GM12864 (cell line): Measurements from ENCODE around the gene ORAI2.
"Not testable (repeated sequence)": the region's sequence is repeated elsewhere in the genome, so short reads cannot be mapped to it uniquely, and the experiment has no call there.

Source experiments
- DNase-seq: peaks from one replicate; pipeline ENCODE4 v3.0.0-alpha.2; 2011; ENCODE audit warnings: low read depth
- H3K4me3 ChIP-seq: 2 replicates; pipeline ENCODE4 v1.5.1; 2011; ENCODE audit warnings: mild to moderate bottlenecking, low read depth, low read length, control low read depth
- CTCF ChIP-seq: IDR thresholded peaks from 2 replicates; pipeline ENCODE4 v1.5.1; 2011; ENCODE audit warnings: low read depth, mild to moderate bottlenecking, moderate library complexity, low read length, control low read depth, inconsistent platforms; ENCODE audit errors: missing control alignments

ORAI2 gene

GRCh38 chr7:102407910-102408309 is 25.5 kb upstream of the ORAI2 start:
- no peak for TF ChIP-seq CTCF

GRCh38 chr7:102408530-102408929 is 24.8 kb upstream of the ORAI2 start:
- not testable (repeated sequence) for DNase-seq, H3K4me3 ChIP-seq

More at GRCh38 chr7:102407910-102408309, 25.5 kb upstream of the ORAI2 start:
- H3K4me3 ChIP-seq: no peak overlapping the region
- no peak for DNase-seq

GRCh38 chr7:102409340-102409739 is 24.0 kb upstream of the ORAI2 start:
- no peak for TF ChIP-seq CTCF
- DNase-seq: no peak
- H3K4me3 ChIP-seq: no peak overlapping the region

- TF ChIP-seq CTCF: no peak
- H3K4me3 ChIP-seq: no peak overlapping the region
- no peak for DNase-seq
These were observed 23.3 kb upstream of the ORAI2 start for GRCh38 chr7:102410123-102410522.

GRCh38 chr7:102410918-102411317 is 22.5 kb upstream of the ORAI2 start:
- TF ChIP-seq CTCF: no peak
- DNase-seq: no peak

GRCh38 chr7:102412548-102412947 is 20.8 kb upstream of the ORAI2 start:
- H3K4me3 ChIP-seq: no peak overlapping the region
- no peak for DNase-seq
- peak; percentile 38 for TF ChIP-seq CTCF

More at GRCh38 chr7:102410918-102411317, 22.5 kb upstream of the ORAI2 start:
- H3K4me3 ChIP-seq: no peak overlapping the region

GRCh38 chr7:102413091-102413490 is 20.3 kb upstream of the ORAI2 start:
- no peak for TF ChIP-seq CTCF
- DNase-seq: no peak
- no peak overlapping the region for H3K4me3 ChIP-seq

GRCh38 chr7:102413611-102414010 is 19.8 kb upstream of the ORAI2 start:
- TF ChIP-seq CTCF: no peak
- no peak overlapping the region for H3K4me3 ChIP-seq
- no peak for DNase-seq
